Heart left ventricle (tissue), 13 donors: ENCODE data around the gene GIMD1.

Source experiments
- POLR2A ChIP-seq, 2 donors: fragments of 450-650 bp; IDR thresholded peaks; one replicate each; pipeline ENCODE4 v1.6.1; 2017; ENCODE audit warnings: antibody characterized with exemption in 2 of 2, mild to moderate bottlenecking in 2 of 2, moderate library complexity in 2 of 2
- TF ChIP-seq, protein P1 (sequence below), 12 donors: fragments of 200-600 bp; sonication (generic) in 4 of 12; IDR thresholded peaks; one replicate each; pipeline versions ENCODE4 v1.5.0 to v1.8.0; 2018 to 2022; ENCODE audit warnings: antibody characterized with exemption in 12 of 12, mild to moderate bottlenecking in 5 of 12
- donor health status: ischemic (EF 13 %, LVEDD 7.1; RV severe dilation, severe dysfunction).
- donor health status: DM: no; HTN: yes; CAD: no.
- donor health status: DM: no; HTN: no; CAD: no.
- donor health status: ischemic (EF 25% LVEDD 6.9; RV normal size, moderate dysfunction).
- donor health status: ischemic (EF 25% LVEDD 5.7; RV mildly dilated, moderate dysfunction).
- donor health status: ischemic (EF 35%, LVEDD 5.7; RV mildly dilated, moderate dysfunction).
- donor health status: nonischemic (EF 11% LVEDD 7.7; RV severe dilation, severe dysfunction).
- donor health status: DM: yes; HTN: yes; CAD: no.
- donor health status: PGD.
- donor health status: ischemic (EF 29% LVEDD 5.4; RV normal size, mild dysfunction).
- donor health status: nonischemic (EF 23%, LVEDD 6.1; RV moderate dilation, normal function).

DNA sequence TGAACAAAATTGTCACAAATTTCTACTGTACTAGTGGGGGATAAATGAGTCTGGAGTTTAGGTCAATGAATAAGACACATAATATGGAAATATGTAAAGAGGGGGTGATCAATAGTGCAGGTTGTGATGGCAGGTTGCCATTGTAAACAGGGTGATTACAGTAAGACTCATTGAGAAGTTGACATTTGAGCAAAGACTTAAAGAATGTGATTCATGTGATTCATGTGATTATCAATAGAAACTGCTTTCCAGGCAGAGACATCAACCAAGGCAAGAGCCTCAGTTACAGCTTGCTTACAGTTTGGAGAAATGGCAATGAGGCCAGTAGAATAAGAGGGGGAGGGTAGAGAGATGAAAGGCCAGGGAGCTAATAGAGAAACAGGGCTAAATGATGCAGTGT, 45.8 kb upstream of the GIMD1 start:
- no peak for TF ChIP-seq POLR2A (IDR thresholded peaks at IDR 0.05)
- TF ChIP-seq, protein P1, sequence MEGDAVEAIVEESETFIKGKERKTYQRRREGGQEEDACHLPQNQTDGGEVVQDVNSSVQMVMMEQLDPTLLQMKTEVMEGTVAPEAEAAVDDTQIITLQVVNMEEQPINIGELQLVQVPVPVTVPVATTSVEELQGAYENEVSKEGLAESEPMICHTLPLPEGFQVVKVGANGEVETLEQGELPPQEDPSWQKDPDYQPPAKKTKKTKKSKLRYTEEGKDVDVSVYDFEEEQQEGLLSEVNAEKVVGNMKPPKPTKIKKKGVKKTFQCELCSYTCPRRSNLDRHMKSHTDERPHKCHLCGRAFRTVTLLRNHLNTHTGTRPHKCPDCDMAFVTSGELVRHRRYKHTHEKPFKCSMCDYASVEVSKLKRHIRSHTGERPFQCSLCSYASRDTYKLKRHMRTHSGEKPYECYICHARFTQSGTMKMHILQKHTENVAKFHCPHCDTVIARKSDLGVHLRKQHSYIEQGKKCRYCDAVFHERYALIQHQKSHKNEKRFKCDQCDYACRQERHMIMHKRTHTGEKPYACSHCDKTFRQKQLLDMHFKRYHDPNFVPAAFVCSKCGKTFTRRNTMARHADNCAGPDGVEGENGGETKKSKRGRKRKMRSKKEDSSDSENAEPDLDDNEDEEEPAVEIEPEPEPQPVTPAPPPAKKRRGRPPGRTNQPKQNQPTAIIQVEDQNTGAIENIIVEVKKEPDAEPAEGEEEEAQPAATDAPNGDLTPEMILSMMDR (IDR thresholded peaks at IDR 0.05), result no peak
